Pulmonary artery endothelial cell (primary cell): Measurements from ENCODE around the gene FOXN3. TPM values are rescaled to one million over a fixed set of nuclear protein-coding genes. Genes with fewer than 3 reads are reported as not detected.

ENCODE experiments used
- DNase-seq: peaks from one replicate; pipeline ENCODE4 v3.0.0-alpha.2; 2011; ENCODE audit warnings: low read depth, low spot score
- total RNA-seq: library from RNA; depleted of rRNA; stranded (reverse); fragments of >200 nt; gene quantifications from 2 replicates; pipeline ENCODE4 v1.2.3, GENCODE V29; 2014

The FOXN3 gene
- total RNA-seq, 1 donor from 2014 or later: 14.2 TPM

GRCh38 chr14:89365061-89365801 lies 51.8 kb downstream of the FOXN3 start:
- DNase-seq: no peak

- no peak for DNase-seq
These were observed 52.7 kb downstream of the FOXN3 start for GRCh38 chr14:89364316-89364715.

GRCh38 chr14:89360277-89360676 lies 56.8 kb downstream of the FOXN3 start:
- no peak for DNase-seq

DNA sequence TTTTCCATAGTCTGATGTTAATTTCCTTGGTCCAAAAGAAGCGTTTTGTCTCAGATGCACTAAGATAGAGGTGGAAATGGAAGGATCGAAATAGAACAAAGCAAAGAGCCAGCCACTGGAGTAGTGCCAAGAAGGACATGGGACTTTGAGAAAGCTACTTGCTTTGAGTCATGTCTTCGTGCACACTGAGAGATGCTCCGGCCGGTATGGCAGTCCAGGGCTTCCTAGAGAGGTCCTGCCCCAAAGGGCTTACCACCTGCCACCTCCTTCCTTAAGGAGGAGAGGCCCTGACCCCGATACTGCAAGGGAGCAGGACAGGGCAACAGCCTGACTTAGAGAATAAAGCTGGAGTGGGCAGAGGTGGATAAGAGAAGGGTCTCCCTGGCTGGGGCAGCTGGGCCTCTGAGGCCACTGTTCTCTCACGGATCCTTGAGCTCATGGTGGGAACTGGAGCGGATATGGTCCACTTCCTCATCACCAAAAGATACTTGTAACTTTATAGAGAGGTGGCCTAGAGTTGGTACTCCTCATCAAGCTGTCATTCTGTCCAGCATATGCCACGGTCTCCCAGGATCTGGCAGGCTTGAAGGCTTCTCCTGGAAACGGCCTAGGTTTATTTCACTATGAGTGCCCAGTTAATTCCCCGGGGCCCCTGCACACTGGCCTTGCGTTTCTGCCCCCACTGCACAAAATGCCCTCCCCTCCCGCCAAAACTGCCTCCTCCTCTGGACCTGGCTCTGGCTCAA lies 57.4 kb downstream of the FOXN3 start:
- no peak for DNase-seq

DNA sequence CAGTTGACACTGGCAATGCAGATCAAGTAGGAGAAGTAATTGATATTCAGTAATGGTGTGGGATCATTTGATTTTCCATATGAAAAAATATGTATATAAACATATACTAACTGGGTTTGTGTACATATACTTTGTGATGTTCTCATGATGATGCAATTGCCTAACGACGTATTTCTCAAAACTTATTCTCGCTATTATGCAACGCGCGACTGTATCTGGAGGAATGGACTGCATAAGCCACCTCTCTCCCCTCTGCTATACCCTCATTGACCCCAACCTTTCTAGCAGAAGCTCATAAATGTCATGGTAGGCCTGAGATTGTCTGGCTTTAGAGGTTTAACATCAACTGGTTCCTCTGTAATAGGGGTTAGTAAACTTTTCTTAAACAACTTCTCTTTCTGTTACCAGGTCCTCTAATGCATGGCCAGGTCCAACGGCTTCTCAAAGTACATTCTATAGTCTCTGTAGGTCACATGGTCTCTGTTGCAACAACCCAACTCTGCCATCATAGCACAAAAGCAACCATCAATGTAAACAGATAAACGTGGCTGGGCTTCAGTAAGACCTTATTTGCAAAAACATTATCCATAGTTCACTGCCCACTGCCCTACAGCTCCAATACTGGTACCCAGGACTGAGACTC lies 59.3 kb downstream of the FOXN3 start:
- DNase-seq: no peak

DNA sequence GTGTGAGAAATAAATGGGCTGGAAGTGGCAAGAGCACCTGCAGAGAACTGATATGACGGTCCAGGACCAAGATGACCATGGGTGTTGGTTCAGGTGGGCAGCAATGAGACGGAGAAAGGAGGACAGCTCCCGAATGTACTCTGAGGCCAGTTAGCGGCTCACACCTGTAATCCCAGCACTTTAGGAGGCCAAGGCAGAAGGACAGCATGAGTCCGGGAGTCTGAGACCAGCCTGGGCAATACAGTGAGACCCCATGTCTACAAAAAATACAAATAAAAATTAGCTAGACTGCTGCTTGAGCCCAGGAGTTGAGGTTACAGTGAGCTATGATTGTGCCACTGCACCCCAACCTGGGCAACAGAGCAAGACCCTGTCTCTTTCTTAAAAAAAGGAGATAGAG lies 60.1 kb downstream of the FOXN3 start:
- no peak for DNase-seq

GRCh38 chr14:89356496-89356895 lies 60.5 kb downstream of the FOXN3 start:
- DNase-seq: no peak

DNA sequence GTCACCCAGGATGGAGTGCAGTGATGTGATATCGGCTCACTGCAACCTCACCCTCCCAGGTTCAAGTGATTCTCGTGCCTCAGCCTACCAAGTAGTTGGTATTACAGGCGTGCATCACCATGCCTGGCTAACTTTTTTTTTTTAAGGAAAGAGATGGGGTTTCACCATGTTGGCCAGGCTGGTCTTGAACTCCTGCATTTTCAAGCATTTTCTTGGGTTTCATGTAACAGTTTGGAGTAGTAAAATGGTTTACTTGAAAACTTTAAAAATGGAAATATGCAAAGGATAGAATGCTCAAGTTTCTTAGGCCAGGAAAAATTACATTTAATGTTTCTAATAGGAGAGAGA lies 63.3 kb downstream of the FOXN3 start:
- DNase-seq: no peak

- DNase-seq: no peak
These were observed 63.9 kb downstream of the FOXN3 start for GRCh38 chr14:89352976-89353765.

- DNase-seq: no peak
These were observed 65.3 kb downstream of the FOXN3 start for GRCh38 chr14:89351516-89352404.

- DNase-seq: no peak
These were observed 65.9 kb downstream of the FOXN3 start for GRCh38 chr14:89351221-89351515.

DNA sequence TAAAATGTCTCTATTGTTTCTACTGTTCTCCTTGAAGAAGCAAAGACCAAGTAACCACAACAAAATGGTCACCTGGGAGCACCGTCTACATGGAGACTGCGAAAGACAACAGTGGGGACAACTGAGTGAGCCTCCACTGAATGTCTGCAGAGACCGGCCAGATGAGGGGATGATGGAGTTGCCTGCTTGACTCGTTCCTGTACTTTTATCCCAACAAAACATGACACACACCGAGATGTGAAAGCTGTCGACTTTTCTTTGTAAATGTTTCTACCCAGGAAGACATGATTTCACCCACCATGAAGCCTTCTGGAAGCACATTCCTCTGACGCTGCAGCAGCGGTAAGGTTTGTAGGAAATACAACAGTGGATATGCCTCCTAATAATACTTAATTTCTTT lies 66.9 kb downstream of the FOXN3 start:
- no peak for DNase-seq

DNA sequence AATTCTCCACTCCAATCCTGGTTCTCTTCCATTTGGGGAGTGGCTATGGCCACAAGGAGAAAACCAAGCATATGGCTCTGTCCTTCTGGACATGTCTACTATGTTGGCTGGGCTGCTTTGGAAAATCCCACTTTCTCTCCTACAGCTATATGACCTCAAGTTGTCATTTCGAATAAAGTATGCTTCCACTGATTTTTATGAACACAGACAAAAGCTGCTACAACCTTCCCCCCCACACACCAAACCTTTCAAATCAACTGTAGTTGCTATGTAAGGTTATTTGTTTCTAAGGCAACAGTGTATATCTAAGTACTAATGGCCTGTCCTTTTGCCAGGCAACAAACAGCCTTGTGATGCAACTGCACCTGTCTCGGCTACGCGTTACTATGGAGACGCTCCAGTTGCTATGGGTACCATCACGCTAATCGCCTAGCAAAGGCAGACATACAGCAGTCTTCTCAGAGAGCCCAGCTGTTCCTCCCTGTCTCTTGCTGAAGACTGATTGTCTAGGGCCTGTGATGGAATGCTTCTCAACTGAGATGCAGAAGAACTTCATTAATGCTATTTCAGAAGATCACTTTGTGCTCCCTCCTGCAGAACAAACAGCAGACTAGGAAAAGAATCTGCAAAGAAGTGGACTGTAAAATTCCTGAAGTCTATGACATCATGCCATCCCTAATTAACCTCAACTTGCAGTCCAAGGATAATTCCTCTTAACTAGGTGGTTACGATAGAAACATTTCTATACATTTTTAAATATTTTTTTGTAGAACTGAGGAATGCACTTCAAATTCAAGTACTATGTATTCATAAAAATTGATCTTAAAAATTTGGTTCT lies 67.6 kb downstream of the FOXN3 start:
- no peak for DNase-seq

DNA sequence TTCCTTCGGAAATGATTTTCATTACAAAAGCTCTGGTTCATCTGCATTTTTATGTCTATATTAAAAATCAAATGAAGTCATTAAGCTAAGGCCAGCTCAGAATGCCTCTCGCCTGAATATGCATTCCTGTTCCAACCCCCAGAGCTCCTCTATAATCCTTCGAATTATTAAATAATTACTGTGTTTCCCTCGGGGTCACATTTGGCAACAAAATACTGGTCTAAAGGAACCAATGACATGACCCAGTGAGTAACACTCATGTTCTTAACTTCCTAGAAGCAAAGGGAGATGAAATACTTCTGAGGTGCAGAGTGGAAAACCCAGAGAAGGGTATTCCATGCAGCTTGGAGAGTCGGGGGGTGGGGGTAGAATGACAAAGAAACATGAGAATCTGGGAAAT lies 68.3 kb downstream of the FOXN3 start:
- no peak for DNase-seq

DNA sequence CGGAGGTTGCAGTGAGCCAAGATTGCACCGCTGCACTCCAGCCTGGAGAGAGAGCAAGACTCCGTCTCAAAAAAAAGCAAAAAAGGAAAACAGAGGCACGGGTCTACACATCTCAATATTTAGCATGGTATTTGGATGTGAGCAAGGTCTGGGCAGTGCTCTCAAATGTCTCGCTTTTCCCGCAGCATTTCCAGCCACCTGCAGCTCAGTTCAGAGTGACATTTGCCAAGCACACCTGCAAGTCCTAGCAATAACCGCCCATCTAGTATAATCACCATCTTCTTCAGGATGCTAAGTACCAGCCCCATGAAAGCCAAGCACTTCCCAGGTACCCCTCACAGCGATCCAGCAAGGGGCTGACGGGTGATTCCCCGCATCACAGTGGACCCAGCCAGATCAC lies 69.1 kb downstream of the FOXN3 start:
- DNase-seq: no peak

- DNase-seq: no peak
These were observed 72.1 kb downstream of the FOXN3 start for GRCh38 chr14:89344920-89345254.

DNA sequence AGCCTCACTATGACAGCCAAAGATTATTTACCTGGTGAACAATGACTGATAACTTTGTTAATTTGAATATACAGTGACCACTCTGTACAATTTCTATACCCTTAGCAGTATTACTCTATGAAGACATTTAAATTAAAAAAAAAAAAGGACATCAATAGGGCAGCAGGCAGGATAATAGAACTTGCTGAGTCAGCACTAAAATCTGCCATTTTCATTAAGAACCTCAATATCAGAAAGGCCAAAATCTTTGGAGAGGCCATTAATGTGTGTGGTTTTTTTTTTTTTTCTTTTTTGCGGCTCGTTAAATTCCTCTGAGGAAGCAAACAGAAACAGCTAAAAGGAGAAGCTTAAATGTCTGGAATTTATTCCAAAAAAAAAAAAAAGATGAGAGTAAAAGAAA lies 73.7 kb downstream of the FOXN3 start:
- DNase-seq: no peak

GRCh38 chr14:89342049-89342448 lies 75.0 kb downstream of the FOXN3 start:
- no peak for DNase-seq

DNA sequence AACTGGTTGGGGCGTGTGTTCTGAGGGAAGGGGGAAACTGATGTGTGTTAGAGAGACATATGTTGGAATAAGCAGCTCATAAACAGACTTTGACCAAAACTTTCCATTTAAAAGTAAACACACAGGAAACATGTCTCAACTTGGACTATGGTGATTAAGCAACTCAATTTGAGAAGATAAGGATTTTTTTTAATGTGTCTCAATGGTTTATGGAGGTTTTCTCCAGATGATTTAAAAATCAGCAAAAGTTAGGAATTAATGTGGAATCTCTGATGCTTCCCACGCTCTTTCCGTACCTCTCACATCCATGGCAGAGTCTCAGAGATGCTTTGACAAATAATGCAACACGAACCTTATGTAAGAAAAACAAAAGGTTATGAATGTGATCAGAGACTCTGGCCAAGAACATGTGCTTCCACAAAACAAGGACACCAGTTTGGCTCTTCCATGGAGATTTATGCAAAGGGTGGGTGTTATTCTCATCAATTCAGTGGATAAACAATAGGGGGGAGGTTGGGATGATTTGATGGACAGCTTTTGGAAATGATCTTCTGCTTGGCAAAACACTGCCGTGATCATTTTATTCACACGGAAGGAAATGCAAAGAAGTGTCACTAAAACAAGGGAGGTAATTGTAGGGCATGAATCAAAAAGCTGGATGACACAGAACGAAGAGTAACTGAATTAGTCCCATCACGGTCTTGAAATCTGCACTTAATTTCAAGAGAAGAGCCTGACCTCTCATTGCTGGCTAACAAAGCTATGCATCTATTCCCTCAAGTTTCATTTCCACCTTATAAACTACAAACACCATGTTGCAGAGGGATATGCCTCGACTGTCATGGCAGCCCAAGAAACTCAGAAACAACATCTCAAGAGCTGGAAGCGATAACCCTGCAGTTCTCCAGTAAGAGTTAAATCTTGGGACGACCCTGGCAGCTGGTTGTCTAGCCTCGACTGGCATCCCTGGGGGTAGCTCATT lies 76.5 kb downstream of the FOXN3 start:
- DNase-seq: no peak
